H1 (cell line): ENCODE data around the gene CCDC12. TPM values are rescaled to one million over a fixed set of nuclear protein-coding genes. Genes with fewer than 3 reads are reported as not detected.

Source experiments
- CTCF ChIA-PET: fragments of 300-600 bp; sonication (Branson Sonifier 250); formaldehyde crosslinking; loops from one replicate; lab custom pipeline; 2021; ENCODE audit not compliant: partially characterized antibody; lab: Charles Lee
- POLR2A ChIA-PET: fragments of 300-600 bp; sonication (Branson Sonifier 250); formaldehyde crosslinking; loops from one replicate; lab custom pipeline; 2021; ENCODE audit warnings: inconsistent platforms; ENCODE audit not compliant: partially characterized antibody; lab: Charles Lee
- DNase-seq, 2 experiments: peaks; one replicate each; pipeline versions ENCODE4 v3.0.0 to v3.0.0-alpha.2; 2010 to 2022; ENCODE audit warnings: low spot score in 2 of 2, low read depth in 1 of 2, mixed read lengths in 1 of 2
- FAIRE-seq: peaks from 2 replicates; lab custom pipeline; 2011; peaks lifted over from hg19 to GRCh38; lab: Jason Lieb, UNC
- H2AFZ ChIP-seq: 2 replicates; pipeline ENCODE4 v1.8.1; 2012; ENCODE audit warnings: low read length, inconsistent platforms
- H2AK5ac ChIP-seq: 2 replicates; pipeline ENCODE4 v1.6.1; 2013; ENCODE audit warnings: low read depth, low read length
- H2BK120ac ChIP-seq: replicated peaks from 2 replicates; pipeline ENCODE3; 2013; ENCODE audit warnings: low read depth, low read length, inconsistent platforms
- H2BK12ac ChIP-seq: 2 replicates; pipeline ENCODE4 v1.6.1; 2013; ENCODE audit warnings: low read depth, low read length
- H2BK15ac ChIP-seq: 2 replicates; pipeline ENCODE4 v1.6.1; 2013; ENCODE audit warnings: low read length
- H2BK20ac ChIP-seq: 2 replicates; pipeline ENCODE4 v1.6.1; 2013; ENCODE audit warnings: low read length
- H2BK5ac ChIP-seq: 2 replicates; pipeline ENCODE4 v1.6.1; 2013; ENCODE audit warnings: low read depth, low read length
- H3K14ac ChIP-seq: 2 replicates; pipeline ENCODE4 v1.6.1; 2013; ENCODE audit warnings: inconsistent platforms; ENCODE audit not compliant: insufficient read length
- H3K18ac ChIP-seq: 2 replicates; pipeline ENCODE4 v1.6.1; 2013; ENCODE audit warnings: low read length; ENCODE audit errors: extremely low read depth
- H3K23ac ChIP-seq: 2 replicates; pipeline ENCODE4 v1.6.1; 2013; ENCODE audit warnings: inconsistent platforms; ENCODE audit not compliant: insufficient read length
- H3K23me2 ChIP-seq: 2 replicates; pipeline ENCODE4 v1.6.1; 2013; ENCODE audit warnings: low read depth, low read length
- H3K27ac ChIP-seq: 2 replicates; pipeline ENCODE4 v1.6.1; 2011; ENCODE audit warnings: low read depth, low read length, inconsistent platforms
- H3K27me3 ChIP-seq, 4 experiments: replicated peaks in 1 of 4; 1 replicate in 1 of 4; 2 replicates in 3 of 4; pipeline versions ENCODE4 v1.6.1 to v1.8.1; 2011 to 2013; ENCODE audit warnings: low read length in 3 of 4, mild to moderate bottlenecking in 3 of 4, inconsistent platforms in 2 of 4, mixed read lengths in 2 of 4, moderate library complexity in 1 of 4; ENCODE audit not compliant: control insufficient read depth in 3 of 4, insufficient read depth in 3 of 4; ENCODE audit errors: extremely low read depth in 1 of 4
- H3K36me3 ChIP-seq, 4 experiments: 2 replicates each; pipeline versions ENCODE4 v1.6.1 to v1.8.1; 2011 to 2013; ENCODE audit warnings: mild to moderate bottlenecking in 4 of 4, low read length in 3 of 4, moderate library complexity in 2 of 4, control low read depth in 1 of 4, inconsistent platforms in 1 of 4; ENCODE audit not compliant: insufficient read depth in 4 of 4, control insufficient read depth in 2 of 4
- H3K4ac ChIP-seq: replicated peaks from 2 replicates; pipeline ENCODE3; 2013; ENCODE audit warnings: low read length, low read depth, mixed read lengths, inconsistent platforms; ENCODE audit not compliant: insufficient read length
- H3K4me1 ChIP-seq, 4 experiments: replicated peaks in 1 of 4; 1 replicate in 1 of 4; 2 replicates in 3 of 4; pipeline versions ENCODE4 v1.6.1 to v1.8.1; 2011 to 2013; ENCODE audit warnings: low read length in 3 of 4, inconsistent platforms in 2 of 4, mixed read lengths in 1 of 4; ENCODE audit not compliant: insufficient read depth in 4 of 4, control insufficient read depth in 3 of 4
- H3K4me2 ChIP-seq, 2 experiments: 2 replicates each; pipeline versions ENCODE4 v1.6.1 to v1.8.1; 2011 to 2013; ENCODE audit warnings: low read depth in 2 of 2, low read length in 2 of 2, control low read depth in 1 of 2, inconsistent platforms in 1 of 2, mild to moderate bottlenecking in 1 of 2; ENCODE audit not compliant: insufficient read depth in 1 of 2
- H3K4me3 ChIP-seq, 4 experiments: fragments of 200-600, 300-600 bp in 1 of 4; sonication (generic), shearing (Covaris generic), sonication (Bioruptor Twin) in 1 of 4; 2 replicates each; pipeline versions ENCODE4 v1.5.1 to v1.8.1; 2011 to 2016; ENCODE audit warnings: low read length in 4 of 4, low read depth in 3 of 4, control low read depth in 2 of 4, inconsistent platforms in 2 of 4, mild to moderate bottlenecking in 2 of 4, mixed read lengths in 1 of 4, moderate library complexity in 1 of 4; ENCODE audit not compliant: insufficient read depth in 2 of 4; ENCODE audit errors: extremely low read depth in 1 of 4
- H3K56ac ChIP-seq: replicated peaks from 2 replicates; pipeline ENCODE3; 2013; ENCODE audit warnings: low read depth, mild to moderate bottlenecking, mixed read lengths, low read length, inconsistent platforms; ENCODE audit not compliant: insufficient read length
- H3K79me1 ChIP-seq: 2 replicates; pipeline ENCODE4 v1.6.1; 2013; ENCODE audit warnings: low read depth, low read length, control low read depth
- H3K79me2 ChIP-seq, 2 experiments: 2 replicates each; pipeline versions ENCODE4 v1.6.1 to v1.8.1; 2012 to 2013; ENCODE audit warnings: low read length in 2 of 2, mild to moderate bottlenecking in 2 of 2, inconsistent platforms in 1 of 2; ENCODE audit not compliant: insufficient read depth in 2 of 2, control insufficient read depth in 1 of 2
- H3K9ac ChIP-seq, 4 experiments: replicated peaks in 1 of 4; 1 replicate in 1 of 4; 2 replicates in 3 of 4; pipeline versions ENCODE4 v1.6.1 to v1.8.1; 2011 to 2013; ENCODE audit warnings: low read depth in 3 of 4, low read length in 3 of 4, control low read depth in 2 of 4, mild to moderate bottlenecking in 2 of 4, moderate library complexity in 2 of 4, inconsistent platforms in 1 of 4; ENCODE audit errors: extremely low read depth in 1 of 4
- H3K9me3 ChIP-seq, 2 experiments: 2 replicates each; pipeline versions ENCODE4 v1.6.1 to v1.8.1; 2012 to 2013; ENCODE audit warnings: mild to moderate bottlenecking in 2 of 2, moderate library complexity in 2 of 2, control low read depth in 1 of 2, inconsistent platforms in 1 of 2, low read depth in 1 of 2, low read length in 1 of 2, mixed read lengths in 1 of 2; ENCODE audit not compliant: insufficient read depth in 2 of 2
- H4K20me1 ChIP-seq, 2 experiments: replicated peaks in 1 of 2; 2 replicates each; pipeline versions ENCODE3 to v1.8.1; 2011 to 2013; ENCODE audit warnings: inconsistent platforms in 2 of 2, low read length in 2 of 2, mild to moderate bottlenecking in 1 of 2; ENCODE audit not compliant: insufficient read depth in 2 of 2, control insufficient read depth in 1 of 2
- H4K5ac ChIP-seq: 2 replicates; pipeline ENCODE4 v1.6.1; 2013; ENCODE audit warnings: low read length, low read depth, mixed read lengths, inconsistent platforms; ENCODE audit not compliant: insufficient read length
- H4K8ac ChIP-seq: 2 replicates; pipeline ENCODE4 v1.8.0; 2013; ENCODE audit warnings: mild to moderate bottlenecking, moderate library complexity, low read length, inconsistent platforms; ENCODE audit not compliant: insufficient read depth; ENCODE audit errors: extremely low read depth
- H4K91ac ChIP-seq: replicated peaks from 2 replicates; pipeline ENCODE3; 2013; ENCODE audit warnings: low read length, mixed read lengths, inconsistent platforms; ENCODE audit not compliant: insufficient read length
- ASH2L ChIP-seq: fragments of 200-600, 300-600 bp; sonication (generic); IDR thresholded peaks from one replicate; pipeline ENCODE4 v1.7.1; 2017; ENCODE audit warnings: low read length
- NANOG ChIP-seq: IDR thresholded peaks from 2 replicates; pipeline ENCODE4 v1.6.1; 2011; ENCODE audit warnings: low read length, low read depth, mild to moderate bottlenecking, inconsistent platforms; ENCODE audit not compliant: insufficient read depth, poor library complexity, severe bottlenecking
- WGBS, 2 experiments: shearing (Covaris generic) in 1 of 2; methylation state at CpG; one replicate each; pipeline versions ENCODE4 v1.1.6 to v1.1.7; 2013 to 2015; ENCODE audit warnings: low lambda C conversion rate in 2 of 2, mixed read lengths in 2 of 2, inconsistent platforms in 1 of 2, low coverage in 1 of 2, missing lambda C conversion rate in 1 of 2; ENCODE audit not compliant: insufficient replicate concordance in 2 of 2, insufficient coverage in 1 of 2, insufficient read length in 1 of 2; ENCODE audit errors: extremely low coverage in 1 of 2, missing lambda C conversion rate in 1 of 2; 5-methylcytosine and 5-hydroxymethylcytosine counted together
- polyA plus RNA-seq, 7 experiments: library from polyadenylated mRNA; depleted of rRNA in 3 of 7; stranded (reverse) in 5 of 7; unstranded in 2 of 7; fragments of >200 nt in 5 of 7; fragments of 200-250 nt in 2 of 7; gene quantifications; 1 replicate in 5 of 7; 2 replicates in 1 of 7; 4 replicates in 1 of 7; pipeline versions ENCODE4 v1.2.1 to v1.2.3, GENCODE V29; 2011 to 2013; ENCODE audit warnings: missing spikeins in 2 of 7, mixed read lengths in 2 of 7
- total RNA-seq: library from RNA; stranded (reverse); fragmentation: NEBNext Ultra II Directional; extraction: Animal tissue kit (Norgen Biotek cat#: 25700); gene quantifications from 2 replicates; pipeline ENCODE4 v1.2.1, GENCODE V29; 2021

The CCDC12 gene
- total and polyA plus RNA-seq, 2 of the 8 experiments (the other 6 are each of a cell fraction or from before 2014, with no cell fraction given): 29.5 to 41.3 TPM

- Histone ChIP-seq H3K9me3 (peaks cover 3 to 4% of the 10 kb centered on the region in 2 experiments; a peak in 2 of 4 replicates), H2BK20ac (no peak overlapping the region), H4K91ac (no peak overlapping the region), H2BK15ac (no peak overlapping the region), H2AFZ (no peak overlapping the region), H3K4me1 (no peaks in the 10 kb centered on the region), H4K8ac (no peak overlapping the region; the same call in 1 of the 2 replicates), H2AK5ac (no peak overlapping the region), H3K4me2 (no peak overlapping the region), H3K18ac (no peak overlapping the region), H2BK120ac (no peak overlapping the region), H3K36me3 (peaks cover under 1 to 21% (median 10%) of the 10 kb centered on the region in 4 experiments; a peak in 7 of 8 replicates), H3K79me2 (no peaks in the 10 kb centered on the region), H3K4me3 (no peak overlapping the region), H2BK12ac (no peak overlapping the region), H3K27ac (no peak overlapping the region), H3K23me2 (no peaks in the 10 kb centered on the region), H3K9ac (no peak overlapping the region), H3K4ac (no peak overlapping the region), H3K79me1 (no peaks in the 10 kb centered on the region), H3K23ac (no peak overlapping the region), H3K14ac (no peak overlapping the region), H4K5ac (no peak overlapping the region), H3K56ac (no peak overlapping the region), H4K20me1 (peaks cover 0 to 1% of the 10 kb centered on the region in 2 experiments), H2BK5ac (no peak overlapping the region), H3K27me3 (no peaks in the 10 kb centered on the region)
- ChIA-PET CTCF (interaction anchor here (0.7 to 4.2 kb wide), 7 partner anchors 8 to 251 kb away, joined by 3 to 28 read pairs (median 3); no protein-coding TSS in a partner anchor), POLR2A (interaction anchor here (1.4 to 1.6 kb wide), 2 partner anchors 9 to 66 kb away, joined by 4 to 5 read pairs; partner anchors contain the start of gene NBEAL2)
- DNase-seq: no peak
- TF ChIP-seq NANOG: no peak
- TF ChIP-seq ASH2L: no peak
- 95% methylated on average over 7 of the region's 7 CpGs; no CpG with 5 or more reads in 1 of the 2 experiments for WGBS, 2 experiments
- no peak for FAIRE-seq
Measured at GRCh38 chr3:46914849-46915248, 61.7 kb downstream of the CCDC12 start.
